ENCODE results near the gene CCL5.

- TF ChIP-seq EZH2 (IDR thresholded peaks at IDR 0.05; ENCODE audit: borderline replicate concordance) (no peak), CTCF (IDR thresholded peaks at IDR 0.05; ENCODE audit: poor library complexity) (no peak), EZH2phosphoT487 (IDR thresholded peaks at IDR 0.05; ENCODE audit: low read depth, severe bottlenecking, unreplicated experiment) (no peak)
These were observed 3.6 kb downstream of the CCL5 start for GRCh38 chr17:35876534-35876933.

All from hepatocyte (in vitro differentiated cells).